OCI-LY1 (cell line): ENCODE data around the gene SH3BP1.

Experiments used
- H2AFZ ChIP-seq: fragments of 200-600 bp; sonication (generic), shearing (Covaris generic); 2 replicates; pipeline ENCODE4 v1.6.0; 2014; ENCODE audit warnings: antibody characterized with exemption, mild to moderate bottlenecking, low read length
- H3F3A ChIP-seq: fragments of 200-600 bp; sonication (generic), shearing (Covaris generic); 2 replicates; pipeline ENCODE4 v1.6.0; 2014; ENCODE audit warnings: mild to moderate bottlenecking, antibody characterized with exemption, low read length, moderate library complexity; ENCODE audit not compliant: insufficient read depth
- H3K27ac ChIP-seq: fragments of 200-600 bp; sonication (generic); 2 replicates; pipeline ENCODE4 v1.5.1; 2014; ENCODE audit warnings: low read length, mixed run types, mild to moderate bottlenecking, low read depth; ENCODE audit not compliant: poor library complexity, severe bottlenecking
- H3K27me3 ChIP-seq: fragments of 200-600 bp; sonication (generic); 2 replicates; pipeline ENCODE4 v1.6.0; 2014; ENCODE audit warnings: antibody characterized with exemption, mild to moderate bottlenecking, low read length, moderate library complexity; ENCODE audit not compliant: insufficient read depth
- H3K36me3 ChIP-seq: fragments of 200-600 bp; sonication (generic); 2 replicates; pipeline ENCODE4 v1.6.1; 2014; ENCODE audit warnings: mild to moderate bottlenecking, antibody characterized with exemption, low read length, moderate library complexity, mixed read lengths; ENCODE audit not compliant: insufficient read depth
- H3K4me1 ChIP-seq: fragments of 200-600 bp; sonication (generic); 2 replicates; pipeline ENCODE4 v1.5.1; 2014; ENCODE audit warnings: mild to moderate bottlenecking, low read length, moderate library complexity; ENCODE audit not compliant: insufficient read depth, severe bottlenecking
- H3K4me2 ChIP-seq: fragments of 200-600 bp; sonication (generic), shearing (Covaris generic); 2 replicates; pipeline ENCODE4 v1.6.1; 2014; ENCODE audit warnings: low read length
- H3K4me3 ChIP-seq: fragments of 200-600 bp; sonication (generic); 2 replicates; pipeline ENCODE4 v1.5.1; 2014; ENCODE audit warnings: low read length, low read depth, mild to moderate bottlenecking, mixed read lengths; ENCODE audit not compliant: poor library complexity, severe bottlenecking
- H3K79me2 ChIP-seq: fragments of 200-600 bp; shearing (Covaris generic); 2 replicates; pipeline ENCODE4 v1.6.1; 2016; ENCODE audit warnings: mixed run types, low read length, mixed read lengths; ENCODE audit not compliant: insufficient read depth
- H3K9ac ChIP-seq: fragments of 200-600 bp; sonication (generic), shearing (Covaris generic); 2 replicates; pipeline ENCODE4 v1.6.1; 2014; ENCODE audit warnings: mild to moderate bottlenecking, low read length, mixed read lengths
- H3K9me2 ChIP-seq: fragments of 200-600 bp; sonication (generic), shearing (Covaris generic); 2 replicates; pipeline ENCODE4 v1.6.1; 2014; ENCODE audit warnings: low read depth, mild to moderate bottlenecking, low read length, mixed read lengths
- H3K9me3 ChIP-seq: fragments of 200-600 bp; shearing (Covaris generic); 2 replicates; pipeline ENCODE4 v1.6.1; 2014; ENCODE audit warnings: low read length, mixed read lengths
- H4K20me1 ChIP-seq: fragments of 200-600 bp; sonication (generic), shearing (Covaris generic); 2 replicates; pipeline ENCODE4 v1.6.0; 2016; ENCODE audit warnings: mild to moderate bottlenecking, low read length; ENCODE audit not compliant: insufficient read depth
- EZH2 ChIP-seq: fragments of 200-600 bp; sonication (generic), shearing (Covaris generic); IDR thresholded peaks from 2 replicates; pipeline ENCODE4 v1.8.0; 2017; ENCODE audit warnings: borderline replicate concordance, mixed run types, mild to moderate bottlenecking, antibody characterized with exemption, low read length, moderate library complexity, mixed read lengths
- TF ChIP-seq, protein P1 (sequence below): fragments of 200-600 bp; sonication (generic), shearing (Covaris generic); IDR thresholded peaks from 2 replicates; pipeline ENCODE4 v1.5.1; 2017; ENCODE audit warnings: mild to moderate bottlenecking, antibody characterized with exemption, low read length, moderate library complexity, mixed read lengths

Gene SH3BP1

GRCh38 chr22:37696657-37697537, 57.4 kb downstream of the SH3BP1 start, which contains the start of gene TRIOBP:
Gene TRIOBP (plus strand): TSS chr22:37697048. CDS start chr22:37701366, 4,318 bp downstream.
- Histone ChIP-seq H4K20me1 (no peaks in the 10 kb centered on the region), H3K27ac (peak within 1 kb of the TSS; percentile 28), H3K27me3 (no peaks in the 10 kb centered on the region), H3K4me2 (peak within 1 kb of the TSS; percentile 66), H3K9me3 (no peaks in the 10 kb centered on the region), H2AFZ (no peak within 1 kb of the TSS), H3K4me3 (peak within 1 kb of the TSS; percentile 46), H3K4me1 (peaks cover 15% of the 10 kb centered on the region), H3F3A (no peaks in the 10 kb centered on the region), H3K36me3 (peaks cover 19% of the 10 kb centered on the region), H3K9ac (no peak within 1 kb of the TSS), H3K79me2 (no peaks in the 10 kb centered on the region), H3K9me2 (no peaks in the 10 kb centered on the region)
- TF ChIP-seq, protein P1, sequence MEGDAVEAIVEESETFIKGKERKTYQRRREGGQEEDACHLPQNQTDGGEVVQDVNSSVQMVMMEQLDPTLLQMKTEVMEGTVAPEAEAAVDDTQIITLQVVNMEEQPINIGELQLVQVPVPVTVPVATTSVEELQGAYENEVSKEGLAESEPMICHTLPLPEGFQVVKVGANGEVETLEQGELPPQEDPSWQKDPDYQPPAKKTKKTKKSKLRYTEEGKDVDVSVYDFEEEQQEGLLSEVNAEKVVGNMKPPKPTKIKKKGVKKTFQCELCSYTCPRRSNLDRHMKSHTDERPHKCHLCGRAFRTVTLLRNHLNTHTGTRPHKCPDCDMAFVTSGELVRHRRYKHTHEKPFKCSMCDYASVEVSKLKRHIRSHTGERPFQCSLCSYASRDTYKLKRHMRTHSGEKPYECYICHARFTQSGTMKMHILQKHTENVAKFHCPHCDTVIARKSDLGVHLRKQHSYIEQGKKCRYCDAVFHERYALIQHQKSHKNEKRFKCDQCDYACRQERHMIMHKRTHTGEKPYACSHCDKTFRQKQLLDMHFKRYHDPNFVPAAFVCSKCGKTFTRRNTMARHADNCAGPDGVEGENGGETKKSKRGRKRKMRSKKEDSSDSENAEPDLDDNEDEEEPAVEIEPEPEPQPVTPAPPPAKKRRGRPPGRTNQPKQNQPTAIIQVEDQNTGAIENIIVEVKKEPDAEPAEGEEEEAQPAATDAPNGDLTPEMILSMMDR: peak; percentile 49; the same call in 1 of the 2 replicates
- no peak for TF ChIP-seq EZH2

DNA sequence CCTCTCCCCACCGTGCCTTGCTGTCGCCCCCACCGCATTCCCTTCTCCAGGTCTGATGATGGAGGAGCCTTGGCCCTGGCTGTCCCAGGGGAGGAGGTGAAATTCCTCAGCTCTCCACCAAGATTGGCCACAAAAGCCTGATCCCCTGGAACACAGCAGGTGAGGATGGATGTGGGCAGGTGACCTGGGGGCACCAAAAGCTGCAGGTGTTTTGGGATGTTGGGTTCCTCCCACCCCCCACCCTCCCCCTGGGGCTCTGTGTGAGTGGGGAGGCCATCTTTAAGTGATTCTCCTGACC, 58.0 kb downstream of the SH3BP1 start:
- no peaks in the 10 kb centered on the region for H3F3A ChIP-seq
- no peak overlapping the region for H3K9ac ChIP-seq
- no peak overlapping the region for H3K4me2 ChIP-seq
- H3K9me2 ChIP-seq: no peaks in the 10 kb centered on the region
- H3K9me3 ChIP-seq: no peaks in the 10 kb centered on the region
- no peaks in the 10 kb centered on the region for H3K79me2 ChIP-seq
- no peak for TF ChIP-seq EZH2
- TF ChIP-seq, protein P1: no peak
- H3K36me3 ChIP-seq: peaks cover 13% of the 10 kb centered on the region
- peaks cover 15% of the 10 kb centered on the region for H3K4me1 ChIP-seq
- H2AFZ ChIP-seq: no peak overlapping the region
- H4K20me1 ChIP-seq: no peaks in the 10 kb centered on the region
- no peaks in the 10 kb centered on the region for H3K27me3 ChIP-seq
- no peak overlapping the region for H3K4me3 ChIP-seq
- no peak overlapping the region for H3K27ac ChIP-seq

DNA sequence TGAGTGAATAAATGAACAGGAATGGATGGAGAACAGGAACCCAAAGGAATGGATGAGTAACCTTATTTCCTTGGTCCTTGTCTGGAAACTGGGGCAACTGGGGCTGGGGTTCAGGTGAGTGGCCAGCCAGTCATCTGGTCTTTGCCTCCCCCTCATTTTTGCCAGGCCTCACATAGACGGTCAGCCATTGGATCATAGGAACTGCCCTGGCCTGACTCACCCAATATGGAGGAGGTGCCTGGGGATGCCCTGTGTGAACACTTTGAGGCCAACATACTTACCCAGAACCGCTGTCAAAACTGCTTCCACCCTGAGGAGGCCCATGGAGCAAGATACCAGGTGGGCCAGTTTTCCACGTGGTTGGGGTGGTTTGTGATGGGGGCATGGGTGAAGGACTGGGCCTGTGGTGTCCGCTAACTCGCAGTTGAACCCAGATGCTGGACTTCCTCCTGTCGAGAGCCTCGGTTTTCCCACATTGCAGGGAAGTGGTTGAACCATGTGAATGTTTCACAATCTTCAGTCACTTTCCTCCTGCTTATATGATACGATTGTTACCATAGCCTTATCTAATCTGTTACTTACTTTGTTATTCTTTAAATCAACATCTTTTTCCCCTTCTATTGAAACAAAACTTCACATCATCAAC, 61.8 kb downstream of the SH3BP1 start:
- TF ChIP-seq, protein P1: no peak
- TF ChIP-seq EZH2: no peak
- no peaks in the 10 kb centered on the region for H4K20me1 ChIP-seq
- no peak overlapping the region for H3K4me3 ChIP-seq
- no peaks in the 10 kb centered on the region for H3K27me3 ChIP-seq
- no peak overlapping the region for H2AFZ ChIP-seq
- H3K9me2 ChIP-seq: no peaks in the 10 kb centered on the region
- no peak overlapping the region for H3K4me2 ChIP-seq
- no peak overlapping the region for H3K9ac ChIP-seq
- no peak overlapping the region for H3K27ac ChIP-seq
- H3K36me3 ChIP-seq: no peaks in the 10 kb centered on the region
- no peaks in the 10 kb centered on the region for H3F3A ChIP-seq
- H3K4me1 ChIP-seq: peaks cover 17% of the 10 kb centered on the region
- H3K79me2 ChIP-seq: no peaks in the 10 kb centered on the region
- H3K9me3 ChIP-seq: no peaks in the 10 kb centered on the region
